ENCODE measurements around the gene FZR1.

Gene FZR1

GRCh38 chr19:3533033-3533432 is 26.9 kb downstream of the FZR1 start:
- no peak for DNase-seq

DNA sequence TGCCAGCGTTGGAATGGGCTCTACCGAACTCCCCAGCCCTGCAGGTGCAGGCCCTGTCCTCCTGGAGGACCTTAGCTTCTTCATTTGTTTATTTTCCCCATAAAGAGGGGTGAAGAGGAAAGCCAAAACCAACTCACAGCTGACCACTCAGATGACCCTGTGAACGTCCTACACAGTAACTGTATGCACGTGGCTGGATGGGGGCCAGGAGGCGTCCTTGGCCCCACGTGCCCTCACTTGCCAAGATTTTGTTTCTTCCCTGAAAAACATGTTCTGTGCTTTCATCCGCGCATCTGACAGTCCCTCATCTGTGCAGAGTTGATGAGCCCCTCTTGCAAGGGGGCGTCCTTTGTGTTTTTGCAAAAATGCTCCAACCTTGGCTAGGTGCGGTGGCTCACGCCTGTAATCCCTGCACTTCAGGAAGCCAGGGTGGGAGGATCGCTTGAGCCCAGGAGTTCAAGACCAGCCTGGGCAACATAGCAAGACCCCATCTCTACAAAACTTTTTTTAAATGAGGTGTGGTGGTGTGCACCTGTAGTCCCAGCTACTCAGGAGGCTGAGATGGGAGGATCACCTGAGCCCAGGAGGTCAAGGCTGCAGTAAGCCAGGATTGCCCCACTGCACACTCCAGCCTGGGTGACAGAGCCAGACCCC is 27.6 kb downstream of the FZR1 start:
- DNase-seq, result no peak

GRCh38 chr19:3534375-3535234 is 28.5 kb downstream of the FZR1 start:
- no peak for DNase-seq

GRCh38 chr19:3535235-3535535 is 29.1 kb downstream of the FZR1 start:
- DNase-seq, result no peak

GRCh38 chr19:3535563-3535965 is 29.5 kb downstream of the FZR1 start:
- no peak for DNase-seq

DNA sequence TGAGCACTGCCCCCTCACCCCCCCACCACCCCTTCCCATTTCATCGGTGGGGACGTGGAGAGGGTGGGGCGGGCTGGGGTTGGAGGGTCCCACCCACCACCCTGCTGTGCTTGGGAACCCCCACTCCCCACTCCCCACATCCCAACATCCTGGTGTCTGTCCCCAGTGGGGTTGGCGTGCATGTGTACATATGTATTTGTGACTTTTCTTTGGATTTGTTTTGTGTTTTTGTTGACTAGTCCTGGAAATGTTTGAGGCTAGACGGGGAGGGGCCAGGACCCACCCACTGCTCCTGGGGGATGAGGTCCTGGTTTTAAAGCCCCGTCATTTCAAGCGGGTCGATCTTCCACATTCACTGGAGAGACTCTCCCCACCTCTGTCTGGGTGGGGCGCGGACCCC is 29.9 kb downstream of the FZR1 start:
- DNase-seq, result no peak

GRCh38 chr19:3536429-3537100 is 30.5 kb downstream of the FZR1 start:
- DNase-seq, result no peak

GRCh38 chr19:3537101-3537437 is 31.0 kb downstream of the FZR1 start:
- no peak for DNase-seq

DNA sequence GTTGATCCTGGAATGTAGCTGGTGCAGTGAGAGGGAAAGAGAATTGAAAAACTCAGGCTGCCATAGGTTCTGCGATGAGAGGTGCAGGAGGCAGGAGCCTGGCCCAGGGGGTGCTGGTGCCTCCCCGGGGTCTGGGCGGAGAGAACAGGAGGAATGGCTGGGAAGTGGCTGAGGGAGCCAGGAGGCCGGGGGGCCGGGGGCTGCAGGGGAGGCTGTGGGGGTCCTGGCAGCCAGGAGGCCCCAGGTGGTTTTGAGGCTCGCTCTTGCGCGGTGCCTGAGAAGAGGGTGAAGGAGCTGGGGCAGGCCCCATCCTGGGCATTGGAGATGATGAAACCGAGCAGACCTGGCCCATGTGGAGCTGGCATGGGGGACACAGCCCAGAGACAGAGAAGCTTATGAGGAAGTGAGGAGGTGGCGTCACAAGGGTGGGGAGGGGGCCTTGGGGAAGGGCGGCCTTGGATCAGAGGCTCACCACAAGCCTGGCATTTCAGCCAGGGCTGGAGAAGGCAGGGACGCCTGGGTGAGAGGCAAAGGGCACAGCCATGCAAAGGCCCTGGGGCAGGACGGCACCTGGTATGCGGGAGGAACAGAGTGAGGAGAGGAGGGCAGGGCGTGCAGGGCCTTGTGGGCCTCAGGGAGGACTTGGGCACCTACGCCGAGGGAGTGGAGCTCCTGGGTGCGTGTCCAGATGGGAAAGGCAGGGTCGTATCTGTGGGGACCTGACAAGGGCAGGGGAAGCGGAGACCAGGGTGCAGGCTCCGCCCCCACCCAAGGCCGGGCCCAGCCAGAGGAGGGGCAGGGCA is 31.5 kb downstream of the FZR1 start:
- DNase-seq, result no peak

GRCh38 chr19:3538258-3538929 is 32.3 kb downstream of the FZR1 start:
- DNase-seq, result no peak

DNA sequence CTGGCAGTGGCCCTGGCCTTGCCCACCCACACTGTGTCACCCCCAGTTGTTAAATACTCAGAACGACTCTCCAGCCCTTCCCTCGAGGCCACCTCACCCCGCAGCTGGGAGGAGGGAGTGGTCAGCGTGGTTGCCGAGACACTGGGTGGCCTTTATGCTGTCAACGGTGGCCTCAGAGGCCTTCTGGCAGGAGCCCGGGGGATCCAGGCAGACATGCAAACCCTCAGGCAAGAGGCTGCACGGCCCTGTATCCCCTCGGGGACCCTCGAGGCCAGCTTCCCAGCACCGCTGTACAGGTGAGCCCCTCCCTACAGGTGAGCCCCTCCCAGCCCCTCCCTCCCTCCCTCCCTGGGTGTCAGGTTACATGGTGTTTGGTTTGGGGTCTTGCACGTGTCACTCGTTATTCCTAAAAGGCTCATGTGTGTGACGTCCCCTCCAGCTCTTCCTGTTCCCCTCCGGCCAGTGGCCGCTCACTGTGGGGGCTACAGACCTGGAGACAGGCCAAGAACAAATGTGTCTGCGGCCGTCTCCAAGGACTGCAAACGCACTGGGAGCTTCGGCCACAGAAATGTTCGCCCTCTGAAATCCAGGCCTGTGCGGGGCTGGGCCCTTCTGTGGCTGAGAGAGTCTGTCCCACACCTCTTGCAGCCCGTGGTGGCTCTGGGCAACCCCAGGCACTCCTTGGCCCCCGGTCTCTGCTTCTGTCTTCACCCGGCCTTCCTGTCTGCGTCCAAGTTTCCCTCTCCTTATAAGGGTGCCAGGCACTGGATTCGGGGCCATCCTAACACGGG is 33.0 kb downstream of the FZR1 start, which contains the start of gene TEKTIP1:
TEKTIP1 (plus strand) TSS at position 210 of the 791 bp plus-strand sequence; CDS start at position 214, 4 bp downstream.
- no peak for DNase-seq

DNA sequence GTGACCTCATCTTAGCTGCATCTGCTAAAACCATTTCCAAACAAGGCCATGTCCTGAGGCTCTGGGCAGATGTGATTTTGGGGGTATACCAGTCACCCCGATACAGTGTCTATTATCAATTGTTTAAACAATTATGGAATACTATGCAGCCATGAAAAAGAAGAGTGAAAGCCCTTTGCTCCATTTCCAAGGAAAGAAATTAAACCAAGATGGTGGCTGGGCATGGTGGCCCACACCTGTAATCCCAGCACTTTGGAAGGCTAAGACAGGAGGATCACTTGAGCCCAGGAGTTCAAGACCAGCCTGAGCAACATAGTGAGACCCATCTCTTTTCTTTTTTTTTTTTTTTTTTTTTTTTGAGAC is 33.6 kb downstream of the FZR1 start:
- DNase-seq, result no peak

- DNase-seq, result no peak
Observed at GRCh38 chr19:3543150-3544057, 37.3 kb downstream of the FZR1 start.

- DNase-seq, result no peak
Observed at GRCh38 chr19:3544058-3544376, 37.9 kb downstream of the FZR1 start.

DNA sequence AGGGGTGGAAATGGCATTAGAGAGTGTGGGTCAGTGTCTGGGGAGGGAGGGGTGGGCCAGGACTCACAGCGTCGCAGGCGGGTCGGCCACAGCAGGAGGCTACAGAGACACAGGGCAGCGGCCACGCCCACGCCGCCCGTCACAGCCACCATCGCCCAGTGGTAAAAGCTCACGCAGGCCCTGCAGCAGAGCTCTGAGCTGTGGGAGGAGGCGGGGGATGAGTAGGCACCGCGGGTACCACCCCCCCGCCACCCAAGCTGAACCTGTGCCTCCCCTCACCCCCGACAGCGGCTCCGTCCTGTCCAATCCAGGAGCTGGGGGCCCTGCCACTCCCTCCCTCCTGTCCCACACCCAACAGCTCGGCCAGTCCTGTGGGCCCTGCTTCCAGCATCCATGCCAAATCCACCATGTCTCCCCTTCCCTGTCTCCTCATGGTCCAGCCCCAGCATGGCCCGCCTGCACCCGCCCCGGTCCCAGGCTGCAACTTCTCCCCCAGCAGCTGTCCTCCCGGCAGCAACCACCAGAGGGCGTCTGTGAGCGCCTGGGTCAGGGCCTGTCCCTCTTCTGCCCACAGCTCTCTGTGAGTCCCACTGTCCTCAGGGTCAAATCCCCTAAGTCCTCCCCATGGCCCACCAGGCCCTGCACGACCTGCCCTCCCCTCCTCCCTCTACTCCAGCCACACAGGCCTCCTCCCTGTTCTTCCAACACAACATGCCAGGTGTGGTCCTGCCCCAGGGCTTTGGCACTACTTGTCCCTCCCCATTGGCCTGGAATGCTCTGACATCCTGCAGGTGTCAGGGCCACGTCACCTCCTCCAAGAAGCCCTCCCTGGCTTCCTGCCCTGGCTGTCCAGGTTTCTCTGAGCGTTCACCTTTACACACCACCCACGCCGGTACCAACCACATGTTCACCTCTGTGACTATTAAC is 38.9 kb downstream of the FZR1 start:
- DNase-seq, result peak; percentile 77

DNA sequence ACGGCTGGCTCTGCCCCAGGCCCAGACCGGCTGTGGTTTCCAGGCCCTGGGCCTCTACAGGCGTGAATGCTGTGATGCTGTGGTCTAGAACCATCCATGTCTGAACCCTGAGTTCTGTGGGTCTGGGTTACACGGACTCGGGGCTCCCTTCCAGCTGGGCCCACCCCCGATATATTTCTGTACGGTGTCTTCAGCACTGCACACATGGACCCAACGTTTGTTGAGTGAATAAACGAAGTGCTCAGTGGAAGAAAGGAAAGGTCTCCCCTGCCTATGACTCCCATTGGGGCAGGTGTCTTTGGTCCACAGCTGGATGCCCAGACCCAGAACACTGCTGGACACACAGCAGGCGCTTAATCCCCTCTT is 39.5 kb downstream of the FZR1 start:
- DNase-seq, result no peak

GRCh38 chr19:3546119-3546518 is 40.0 kb downstream of the FZR1 start:
- no peak for DNase-seq

- peak; percentile 42 for DNase-seq
Observed at GRCh38 chr19:3547301-3547731, 41.2 kb downstream of the FZR1 start.

GRCh38 chr19:3547767-3548282 is 41.7 kb downstream of the FZR1 start:
- no peak for DNase-seq

GRCh38 chr19:3548606-3549005 is 42.5 kb downstream of the FZR1 start:
- no peak for DNase-seq

Measured in activated naive CD4-positive, alpha-beta T cell treated with anti-CD3 and anti-CD28 coated beads, Interleukin-2, amount 50 U/mL, for 16 hours (primary cell).